ENCODE results near the gene CRY1.

GRCh38 chr12:107130830-107131611 lies 37.7 kb upstream of the CRY1 start:
- TF ChIP-seq POLR2AphosphoS5 (IDR thresholded peaks at IDR 0.05; ENCODE audit: low read depth, low read length), result no peak
- TF ChIP-seq REST (IDR thresholded peaks at IDR 0.05; ENCODE audit: insufficient read depth in 1 of 2, low read depth in 2 of 2, low read length in 2 of 2), result no peak

All from PFSK-1 (cell line).